GM12878 (cell line): ENCODE results near the gene RAI2. TPM values are rescaled to one million over a fixed set of nuclear protein-coding genes. Genes with fewer than 3 reads are reported as not detected.

ENCODE experiments used
- ATAC-seq: fragments of 200-7000 bp; cut with Tn5 transposase; 3 replicates; pipeline ENCODE4 v1.9.1; 2020; ENCODE audit warnings: mild to moderate bottlenecking, moderate library complexity
- BruUV-seq: library from RNA; stranded (reverse); fragments of 400-500 nt; replicated peaks from 2 replicates; lab custom pipeline; 2021; lab: Mats Ljungman, UMichigan
- CTCF ChIA-PET: fragments of 300-600 bp; sonication (Branson Sonifier 250); formaldehyde crosslinking; extraction: SDS; loops from one replicate; lab custom pipeline; 2021; ENCODE audit warnings: inconsistent platforms; lab: Yijun Ruan, JAX
- POLR2A ChIA-PET: fragments of 350-600 bp; formaldehyde crosslinking; extraction: SDS; loops from one replicate; lab custom pipeline; 2021; ENCODE audit warnings: inconsistent platforms; lab: Charles Lee
- RAD21 ChIA-PET: fragments of 300-600 bp; sonication (Branson Sonifier 250); formaldehyde crosslinking; loops from one replicate; lab custom pipeline; 2023; ENCODE audit warnings: antibody characterized with exemption; ENCODE audit not compliant: unreplicated experiment; lab: Charles Lee
- SMC1A ChIA-PET: fragments of 300-600 bp; sonication (Branson Sonifier 250); formaldehyde crosslinking; loops from one replicate; lab custom pipeline; 2023; ENCODE audit not compliant: unreplicated experiment, uncharacterized antibody; lab: Charles Lee
- DNase-seq: peaks from one replicate; pipeline ENCODE4 v3.0.0-alpha.2; 2011; ENCODE audit warnings: low read depth, low spot score
- FAIRE-seq: peaks from 3 replicates; lab custom pipeline; 2011; peaks lifted over from hg19 to GRCh38; lab: Jason Lieb, UNC
- H2AFZ ChIP-seq: 2 replicates; pipeline ENCODE4 v1.6.0; 2011; ENCODE audit warnings: low read depth, low read length, control low read depth; ENCODE audit not compliant: control insufficient read depth
- H3K27ac ChIP-seq: 2 replicates; pipeline ENCODE4 v1.5.1; 2011; ENCODE audit warnings: control low read depth; ENCODE audit not compliant: control insufficient read depth, insufficient read depth
- H3K27me3 ChIP-seq, 2 experiments: replicated peaks in 1 of 2; 2 replicates each; pipeline versions ENCODE4 v1.6.0 to v1.6.1; 2011; ENCODE audit warnings: low read length in 1 of 2; ENCODE audit not compliant: control insufficient read depth in 2 of 2, insufficient read depth in 2 of 2
- H3K36me3 ChIP-seq, 2 experiments: 2 replicates each; pipeline ENCODE4 v1.5.1; 2011; ENCODE audit warnings: low read length in 1 of 2; ENCODE audit not compliant: control insufficient read depth in 2 of 2, insufficient read depth in 2 of 2
- H3K4me1 ChIP-seq: 2 replicates; pipeline ENCODE4 v1.6.1; 2011; ENCODE audit warnings: mild to moderate bottlenecking, low read length, moderate library complexity, mixed read lengths; ENCODE audit not compliant: control insufficient read depth, insufficient read depth
- H3K4me2 ChIP-seq: 2 replicates; pipeline ENCODE4 v1.6.0; 2011; ENCODE audit warnings: control low read depth; ENCODE audit not compliant: control insufficient read depth, insufficient read depth
- H3K4me3 ChIP-seq: fragments of 200-600 bp; sonication (generic); 2 replicates; pipeline ENCODE4 v1.5.1; 2016
- H3K79me2 ChIP-seq: 2 replicates; pipeline ENCODE4 v1.6.0; 2011; ENCODE audit warnings: low read length; ENCODE audit not compliant: control insufficient read depth, insufficient read depth
- H3K9ac ChIP-seq: 2 replicates; pipeline ENCODE4 v1.8.0; 2011; ENCODE audit warnings: low read length, control low read depth, mixed read lengths; ENCODE audit not compliant: control insufficient read depth, insufficient read depth
- H3K9me3 ChIP-seq: replicated peaks from 3 replicates; pipeline ENCODE4 v1.5.1; 2011; ENCODE audit warnings: mild to moderate bottlenecking, low read length; ENCODE audit not compliant: control insufficient read depth, insufficient read depth
- H4K20me1 ChIP-seq: 2 replicates; pipeline ENCODE4 v1.6.0; 2011; ENCODE audit not compliant: control insufficient read depth, insufficient read depth
- ATF2 ChIP-seq: IDR thresholded peaks from 2 replicates; pipeline ENCODE4 v1.6.1; 2012; ENCODE audit warnings: low read length, inconsistent platforms
- BCL11A ChIP-seq: IDR thresholded peaks from 2 replicates; pipeline ENCODE4 v1.6.1; 2011; ENCODE audit warnings: low read depth, low read length
- EED ChIP-seq: sonication (generic); IDR thresholded peaks from 2 replicates; pipeline ENCODE4 v1.6.1; 2016; ENCODE audit warnings: antibody characterized with exemption, low read depth
- ESRRA ChIP-seq: IDR thresholded peaks from 2 replicates; pipeline ENCODE4 v1.6.1; 2012; ENCODE audit warnings: mild to moderate bottlenecking, low read length, improper control_type of control experiment
- GABPA ChIP-seq: IDR thresholded peaks from 2 replicates; pipeline ENCODE4 v1.6.1; 2014; ENCODE audit warnings: antibody characterized with exemption, low read depth, mild to moderate bottlenecking, inconsistent platforms
- HDGF ChIP-seq: fragments of 450-650 bp; IDR thresholded peaks from 2 replicates; pipeline ENCODE4 v1.6.1; 2016; ENCODE audit warnings: antibody characterized with exemption
- IKZF2 ChIP-seq, 2 experiments: fragments of 450-650 bp; IDR thresholded peaks; 2 replicates each; pipeline ENCODE4 v1.6.1; 2017; ENCODE audit warnings: mild to moderate bottlenecking in 2 of 2, moderate library complexity in 2 of 2
- JUNB ChIP-seq: IDR thresholded peaks from 2 replicates; pipeline ENCODE4 v1.6.1; 2016; ENCODE audit warnings: antibody characterized with exemption, mild to moderate bottlenecking
- KLF5 ChIP-seq: fragments of 450-650 bp; IDR thresholded peaks from 2 replicates; pipeline ENCODE4 v1.6.1; 2014; ENCODE audit warnings: mild to moderate bottlenecking; ENCODE audit not compliant: partially characterized antibody
- MEF2A ChIP-seq: IDR thresholded peaks from 2 replicates; pipeline ENCODE4 v1.6.1; 2011; ENCODE audit warnings: low read depth, mild to moderate bottlenecking, low read length, moderate library complexity; ENCODE audit not compliant: insufficient read depth
- MLLT1 ChIP-seq: fragments of 450-650 bp; IDR thresholded peaks from 2 replicates; pipeline ENCODE4 v1.6.1; 2016; ENCODE audit warnings: mild to moderate bottlenecking
- NBN ChIP-seq: fragments of 450-650 bp; IDR thresholded peaks from 2 replicates; pipeline ENCODE4 v1.6.1; 2016
- NRF1 ChIP-seq: conservative IDR thresholded peaks from 2 replicates; pipeline ENCODE4 v1.6.1; 2011; ENCODE audit warnings: mild to moderate bottlenecking, low read depth, low read length, improper control_type of control experiment
- RELA ChIP-seq: fragments of 450-650 bp; IDR thresholded peaks from 2 replicates; pipeline ENCODE4 v1.8.0; 2014; ENCODE audit warnings: borderline replicate concordance; ENCODE audit not compliant: partially characterized antibody
- REST ChIP-seq: IDR thresholded peaks from 2 replicates; pipeline ENCODE4 v1.6.1; 2012; ENCODE audit warnings: mild to moderate bottlenecking, low read depth, low read length
- SIX5 ChIP-seq: IDR thresholded peaks from 2 replicates; pipeline ENCODE4 v1.6.1; 2011; ENCODE audit warnings: mild to moderate bottlenecking, low read depth, low read length, moderate library complexity; ENCODE audit not compliant: severe bottlenecking
- SP1 ChIP-seq: IDR thresholded peaks from one replicate; pipeline ENCODE4 v1.6.1; 2011; ENCODE audit warnings: low read depth, low read length
- TCF3 ChIP-seq: IDR thresholded peaks from 2 replicates; pipeline ENCODE4 v1.6.1; 2012; ENCODE audit warnings: low read depth, mild to moderate bottlenecking, low read length, borderline replicate concordance; ENCODE audit not compliant: insufficient read depth
- in situ Hi-C: fragments of 300-500 bp; cut with MboI; formaldehyde crosslinking; loops from 9 replicates; pipeline ENCODE4 v1.14.3; 2018; ENCODE audit warnings: mixed read lengths
- intact Hi-C: fragments of 100-400 bp; cut with micrococcal nuclease; formaldehyde crosslinking; loops from one replicate; pipeline ENCODE4 v1.14.2; 2022; ENCODE audit not compliant: unreplicated experiment
- polyA plus RNA-seq, 11 experiments: library from polyadenylated mRNA; depleted of rRNA in 4 of 11; unstranded in 6 of 11; stranded (reverse) in 5 of 11; fragments of >200 nt; fragmentation: Nextera tagmentation in 4 of 11; fragmentation: Illumina TruSeq in 1 of 11; extraction: Ambion mirVana in 4 of 11; extraction: Trizol in 1 of 11; gene quantifications; 1 replicate in 1 of 11; 2 replicates in 10 of 11; pipeline versions ENCODE4 v1.2.1 to v1.2.3, GENCODE V29; 2011 to 2016; ENCODE audit warnings: inconsistent platforms in 2 of 11, missing spikeins in 2 of 11, low read depth in 1 of 11
- total RNA-seq, 4 experiments: library from RNA; depleted of rRNA in 3 of 4; stranded (reverse); fragments of >200 nt in 3 of 4; fragmentation: Illumina TruSeq in 1 of 4; extraction: Trizol in 1 of 4; gene quantifications; 2 replicates each; pipeline versions ENCODE4 v1.2.1 to v1.2.3, GENCODE V29; 2013 to 2021

The RAI2 gene
- total and polyA plus RNA-seq, 10 of the 15 experiments (the other 5 are each of a cell fraction or from before 2014, with no cell fraction given) = not detected

- H3K9ac ChIP-seq = no peak overlapping the region
- FAIRE-seq (no peak), ATAC-seq (no peak), DNase-seq (no peak)
- H3K27ac ChIP-seq = no peak overlapping the region
- H3K4me2 ChIP-seq = no peak overlapping the region
- no peaks in the 10 kb centered on the region for H3K27me3 ChIP-seq
- in situ Hi-C loops (no loop called here), intact Hi-C loops (no loop called here)
- no peak overlapping the region for H3K4me3 ChIP-seq
- ChIA-PET POLR2A (no interaction called here), RAD21 (no interaction called here), CTCF (no interaction called here), SMC1A (no interaction called here)
- no peak overlapping the region for H2AFZ ChIP-seq
- TF ChIP-seq MEF2A = no peak
- no peak for TF ChIP-seq MLLT1
- no peak for TF ChIP-seq NBN
- TF ChIP-seq KLF5 = no peak
- TF ChIP-seq RELA = no peak
- no peak for TF ChIP-seq NRF1
- no peak for TF ChIP-seq EED
- no peak for TF ChIP-seq HDGF
- TF ChIP-seq SIX5 = no peak
- TF ChIP-seq SP1 = no peak
- TF ChIP-seq GABPA = no peak
- TF ChIP-seq JUNB = no peak
- TF ChIP-seq ESRRA = no peak
- TF ChIP-seq BCL11A = no peak
- TF ChIP-seq IKZF2 (IDR thresholded peaks at IDR 0.05) = no peak
- no peak for TF ChIP-seq REST
- no peak for TF ChIP-seq TCF3
- no peak for TF ChIP-seq ATF2
- H3K9me3 ChIP-seq = no peaks in the 10 kb centered on the region
- no peaks in the 10 kb centered on the region for H3K4me1 ChIP-seq
- BruUV-seq = no TSS peak
- H3K79me2 ChIP-seq = no peaks in the 10 kb centered on the region
- H4K20me1 ChIP-seq = no peaks in the 10 kb centered on the region
- no peaks in the 10 kb centered on the region for H3K36me3 ChIP-seq
These were observed 15.0 kb upstream of the RAI2 start for GRCh38 chrX:17876135-17876534.
